IPS DF 6.9 (cell line): ENCODE measurements around the gene KBTBD13.
"Not testable (repeated sequence)": the region's sequence is repeated elsewhere in the genome, so short reads cannot be mapped to it uniquely, and the experiment has no call there.

Experiments
- DNase-seq: peaks from one replicate; pipeline ENCODE4 v3.0.0-alpha.2; 2013; ENCODE audit warnings: low read depth, low spot score
- H3K27ac ChIP-seq: one replicate; pipeline ENCODE4 v1.5.1; 2013; ENCODE audit warnings: low read length, control low read depth
- H3K27me3 ChIP-seq: 2 replicates; pipeline ENCODE4 v1.6.1; 2013; ENCODE audit warnings: mild to moderate bottlenecking, low read length; ENCODE audit not compliant: control insufficient read depth, insufficient read depth
- H3K36me3 ChIP-seq: 2 replicates; pipeline ENCODE4 v1.6.1; 2013; ENCODE audit warnings: low read length; ENCODE audit not compliant: control insufficient read depth, insufficient read depth
- H3K4me1 ChIP-seq: 2 replicates; pipeline ENCODE4 v1.6.1; 2013; ENCODE audit warnings: low read length; ENCODE audit not compliant: control insufficient read depth, insufficient read depth
- H3K4me3 ChIP-seq: 2 replicates; pipeline ENCODE4 v1.5.1; 2013; ENCODE audit warnings: mild to moderate bottlenecking, low read length
- H3K9me3 ChIP-seq: 2 replicates; pipeline ENCODE4 v1.6.1; 2013; ENCODE audit warnings: low read length, inconsistent platforms; ENCODE audit not compliant: control insufficient read depth, insufficient read depth
- WGBS: extraction: QIAGEN DNeasy Blood & Tissue Kit; methylation state at CpG from one replicate; pipeline ENCODE4 v1.1.7; 2013; ENCODE audit warnings: mixed read lengths, missing lambda C conversion rate; ENCODE audit not compliant: insufficient read length, insufficient coverage; 5-methylcytosine and 5-hydroxymethylcytosine counted together

Gene KBTBD13

GRCh38 chr15:65037309-65037708 lies 39.2 kb upstream of the KBTBD13 start:
- no peak for DNase-seq
- no CpG with 5 or more reads among the region's 1 CpG for WGBS
- Histone ChIP-seq H3K27ac (no peak overlapping the region), H3K4me1 (no peaks in the 10 kb centered on the region), H3K4me3 (no peak overlapping the region), H3K27me3 (no peaks in the 10 kb centered on the region), H3K36me3 (no peaks in the 10 kb centered on the region), H3K9me3 (no peaks in the 10 kb centered on the region)

GRCh38 chr15:65038428-65038827 lies 38.1 kb upstream of the KBTBD13 start:
- H3K4me1 ChIP-seq, result no peaks in the 10 kb centered on the region
- H3K27me3 ChIP-seq, result no peaks in the 10 kb centered on the region
- no peaks in the 10 kb centered on the region for H3K36me3 ChIP-seq
- no peaks in the 10 kb centered on the region for H3K9me3 ChIP-seq
- DNase-seq, result no peak
- no CpG with 5 or more reads among the region's 3 CpGs for WGBS
- H3K4me3 ChIP-seq, result no peak overlapping the region
- H3K27ac ChIP-seq, result no peak overlapping the region

GRCh38 chr15:65038836-65039235 lies 37.7 kb upstream of the KBTBD13 start:
- no peak for DNase-seq
- Histone ChIP-seq H3K4me1 (no peaks in the 10 kb centered on the region), H3K36me3 (no peaks in the 10 kb centered on the region), H3K4me3 (no peak overlapping the region), H3K9me3 (no peaks in the 10 kb centered on the region), H3K27me3 (no peaks in the 10 kb centered on the region), H3K27ac (no peak overlapping the region)
- WGBS, result no CpG with 5 or more reads among the region's 5 CpGs

- no peaks in the 10 kb centered on the region for H3K36me3 ChIP-seq
- H3K9me3 ChIP-seq, result no peaks in the 10 kb centered on the region
- H3K27me3 ChIP-seq, result no peaks in the 10 kb centered on the region
- H3K27ac ChIP-seq, result no peak overlapping the region
- H3K4me1 ChIP-seq, result no peaks in the 10 kb centered on the region
- no CpG with 5 or more reads among the region's 6 CpGs for WGBS
- H3K4me3 ChIP-seq, result no peak overlapping the region
- DNase-seq, result no peak
Measured at GRCh38 chr15:65040461-65040860, 36.1 kb upstream of the KBTBD13 start.

GRCh38 chr15:65041787-65042186 lies 34.8 kb upstream of the KBTBD13 start:
- DNase-seq, result no peak
- no peak overlapping the region for H3K27ac ChIP-seq
- no CpG with 5 or more reads among the region's 2 CpGs for WGBS
- no peaks in the 10 kb centered on the region for H3K4me1 ChIP-seq
- H3K36me3 ChIP-seq, result no peaks in the 10 kb centered on the region
- no peaks in the 10 kb centered on the region for H3K9me3 ChIP-seq
- H3K4me3 ChIP-seq, result no peak overlapping the region
- no peaks in the 10 kb centered on the region for H3K27me3 ChIP-seq

GRCh38 chr15:65042776-65043327 lies 33.7 kb upstream of the KBTBD13 start:
- no peak overlapping the region for H3K27ac ChIP-seq
- no peaks in the 10 kb centered on the region for H3K4me1 ChIP-seq
- no peak for DNase-seq
- no peak overlapping the region for H3K4me3 ChIP-seq
- no peaks in the 10 kb centered on the region for H3K9me3 ChIP-seq
- no CpG with 5 or more reads among the region's 4 CpGs for WGBS
- H3K36me3 ChIP-seq, result no peaks in the 10 kb centered on the region
- H3K27me3 ChIP-seq, result no peaks in the 10 kb centered on the region

- not testable (repeated sequence) for H3K4me3 ChIP-seq, H3K27me3 ChIP-seq, H3K36me3 ChIP-seq, H3K4me1 ChIP-seq, H3K27ac ChIP-seq, H3K9me3 ChIP-seq, DNase-seq
- WGBS, result no CpG with 5 or more reads among the region's 5 CpGs
Measured at GRCh38 chr15:65044218-65044617, 32.3 kb upstream of the KBTBD13 start.

- no CpG with 5 or more reads among the region's 7 CpGs for WGBS
Measured at GRCh38 chr15:65044724-65045481, 31.6 kb upstream of the KBTBD13 start, which contains the start of gene SLC51B. TSS of gene SLC51B (plus strand) at chr15:65045387. CDS start at chr15:65050005, 4,618 bp downstream.

GRCh38 chr15:65048241-65048640 lies 28.3 kb upstream of the KBTBD13 start:
- no CpG with 5 or more reads among the region's 2 CpGs for WGBS
- Histone ChIP-seq H3K36me3 (no peaks in the 10 kb centered on the region), H3K9me3 (no peaks in the 10 kb centered on the region), H3K27me3 (no peaks in the 10 kb centered on the region), H3K27ac (no peak overlapping the region), H3K4me3 (no peak overlapping the region), H3K4me1 (no peaks in the 10 kb centered on the region)
- no peak for DNase-seq

More at GRCh38 chr15:65044724-65045481, 31.6 kb upstream of the KBTBD13 start, which contains the start of gene SLC51B:
- no peaks in the 10 kb centered on the region for H3K4me1 ChIP-seq
- no peak for DNase-seq
- no peaks in the 10 kb centered on the region for H3K9me3 ChIP-seq
- H3K27ac ChIP-seq, result no peak within 1 kb of the TSS
- no peak within 1 kb of the TSS for H3K4me3 ChIP-seq
- H3K36me3 ChIP-seq, result no peaks in the 10 kb centered on the region
- H3K27me3 ChIP-seq, result no peaks in the 10 kb centered on the region

GRCh38 chr15:65049418-65049840 lies 27.1 kb upstream of the KBTBD13 start:
- Histone ChIP-seq H3K9me3 (no peaks in the 10 kb centered on the region), H3K4me3 (no peak overlapping the region), H3K27me3 (no peaks in the 10 kb centered on the region), H3K36me3 (no peaks in the 10 kb centered on the region), H3K4me1 (no peaks in the 10 kb centered on the region), H3K27ac (no peak overlapping the region)
- WGBS, result no CpG with 5 or more reads among the region's 19 CpGs
- DNase-seq, result peak; percentile 92

GRCh38 chr15:65050270-65050669 lies 26.3 kb upstream of the KBTBD13 start:
- Histone ChIP-seq H3K9me3 (no peaks in the 10 kb centered on the region), H3K4me3 (no peak overlapping the region), H3K4me1 (no peaks in the 10 kb centered on the region), H3K36me3 (no peaks in the 10 kb centered on the region), H3K27ac (no peak overlapping the region), H3K27me3 (no peaks in the 10 kb centered on the region)
- WGBS, result 100% methylated on average over 2 of the region's 4 CpGs
- no peak for DNase-seq
